Skin of body (tissue), 2 donors: Measurements from ENCODE around the gene MAMDC4. TPM values are rescaled to one million over a fixed set of nuclear protein-coding genes. Genes with fewer than 3 reads are reported as not detected.
"Not testable (repeated sequence)": the region's sequence is repeated elsewhere in the genome, so short reads cannot be mapped to it uniquely, and the experiment has no call there.

Experiments
- DNase-seq: peaks from one replicate; lab custom pipeline; 2025; lab: John Stamatoyannopoulos, UW
- total RNA-seq: library from RNA; depleted of rRNA; stranded (reverse); fragments of >200 nt; gene quantifications from one replicate; pipeline ENCODE4 v1.2.3, GENCODE V29; 2014

Gene MAMDC4
- total RNA-seq, 1 donor from 2014 or later = 2.5 TPM

DNA sequence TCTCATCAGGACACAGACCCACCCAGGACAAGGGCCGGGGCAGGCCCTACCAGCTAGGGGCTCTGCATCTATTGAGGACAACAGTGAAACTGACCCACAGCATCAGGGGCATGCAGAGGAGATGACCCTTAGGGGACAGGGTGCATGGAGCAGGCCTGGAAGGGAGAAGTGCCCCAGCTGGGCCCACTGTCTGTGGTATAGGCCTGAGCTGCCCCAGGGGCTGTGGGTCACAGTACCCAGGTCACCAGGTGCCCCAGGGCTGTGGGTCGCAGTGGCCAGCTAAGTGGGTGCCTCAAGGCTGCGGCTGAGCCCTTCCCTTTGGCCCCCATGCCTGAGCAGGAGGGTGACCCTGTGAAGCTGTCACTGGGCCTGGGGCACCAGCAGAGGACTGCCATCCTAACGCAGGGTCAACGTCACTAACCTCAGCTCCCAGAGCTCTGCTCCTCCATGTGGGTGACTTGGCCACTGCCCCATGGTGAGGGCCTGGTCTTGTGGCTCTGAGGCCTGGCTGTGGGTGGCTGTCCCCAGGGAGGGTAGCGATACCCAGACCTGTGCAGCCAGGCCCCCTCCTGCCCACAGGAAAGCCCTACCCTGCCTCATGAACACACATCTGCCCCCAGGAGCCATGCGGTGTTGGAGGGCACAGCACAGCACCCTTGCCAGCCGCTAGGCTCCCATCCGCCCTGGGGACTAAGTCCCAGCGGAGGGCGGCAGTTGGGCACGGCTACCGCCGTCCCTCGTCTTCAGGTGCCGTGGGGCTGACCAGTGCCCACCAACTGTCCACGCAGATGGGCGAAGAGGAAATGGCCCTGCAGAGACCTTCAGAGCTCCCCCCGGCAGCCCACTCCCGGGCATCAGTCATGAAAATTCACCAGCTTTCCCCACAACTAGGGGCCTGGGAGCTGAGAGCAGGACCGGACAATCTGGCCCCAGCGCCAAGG lies 9.1 kb downstream of the MAMDC4 start:
- no peak for DNase-seq

DNA sequence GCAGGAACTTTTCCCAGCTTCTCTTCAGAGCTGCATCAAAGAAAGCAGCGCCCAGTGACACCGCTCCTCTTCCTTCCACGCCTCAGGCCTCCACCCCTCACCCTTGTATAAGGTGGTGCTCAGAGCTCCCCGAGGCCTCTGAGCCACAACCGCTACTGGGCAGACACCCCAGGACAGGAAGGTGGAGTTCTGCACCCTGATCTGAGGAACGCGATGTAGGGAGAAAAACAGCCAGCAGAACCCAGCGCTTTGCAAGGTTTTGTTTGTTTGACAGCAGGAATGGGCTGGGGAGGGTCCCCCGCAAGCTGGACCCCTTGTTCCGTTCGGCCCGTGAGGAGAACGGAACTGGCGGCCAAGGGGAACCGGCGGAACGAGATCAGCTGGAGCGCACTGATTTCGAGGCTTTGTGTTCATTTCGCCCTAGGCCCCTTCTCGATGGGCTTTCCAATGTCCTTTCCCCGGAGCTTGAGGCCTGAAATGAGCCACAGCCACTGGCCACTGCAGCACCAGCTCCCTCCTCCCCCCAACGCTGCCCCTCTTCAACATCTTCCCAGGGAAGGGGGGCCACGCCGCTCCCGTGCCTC lies 9.8 kb downstream of the MAMDC4 start:
- no peak for DNase-seq

- DNase-seq = no peak
These were observed 10.9 kb downstream of the MAMDC4 start for GRCh38 chr9:136862849-136863622.

GRCh38 chr9:136863623-136864273 lies 11.6 kb downstream of the MAMDC4 start:
- no peak for DNase-seq

DNA sequence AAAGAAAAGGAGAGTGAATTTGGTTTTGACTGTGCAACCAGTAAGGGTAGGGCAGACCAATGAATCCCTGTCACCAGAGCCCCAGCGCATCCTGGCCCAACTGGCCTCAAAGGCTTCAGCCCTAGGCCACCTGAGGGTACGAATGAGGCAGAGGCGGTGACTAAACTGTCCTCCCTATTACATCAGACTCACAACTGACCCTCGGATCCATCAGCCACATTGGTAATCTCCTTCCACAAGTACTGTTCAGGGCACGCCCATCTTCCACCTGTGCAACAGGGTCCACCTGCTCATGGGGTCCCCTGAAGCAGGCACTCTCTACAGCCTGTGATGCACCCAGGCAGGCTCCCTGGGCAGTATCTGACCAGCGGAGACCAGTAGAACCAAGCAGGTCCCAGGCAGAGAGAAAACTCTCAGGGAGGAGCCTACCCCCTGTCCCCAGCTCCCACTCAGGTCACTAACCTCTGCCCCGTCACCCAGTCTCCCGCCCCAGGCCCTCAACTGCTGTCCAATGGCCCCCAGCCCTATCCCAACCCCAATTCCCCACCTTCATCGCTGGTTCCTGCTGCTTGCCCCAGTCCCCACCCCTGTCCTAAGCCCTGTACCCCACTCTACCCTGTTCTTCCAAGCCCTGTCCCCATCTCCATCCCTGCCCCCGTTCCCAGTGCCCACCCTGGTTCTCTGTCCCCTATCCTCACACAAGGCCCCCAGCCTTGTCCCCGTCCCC lies 13.1 kb downstream of the MAMDC4 start:
- no peak for DNase-seq

GRCh38 chr9:136865768-136866103 lies 13.6 kb downstream of the MAMDC4 start:
- no peak for DNase-seq

DNA sequence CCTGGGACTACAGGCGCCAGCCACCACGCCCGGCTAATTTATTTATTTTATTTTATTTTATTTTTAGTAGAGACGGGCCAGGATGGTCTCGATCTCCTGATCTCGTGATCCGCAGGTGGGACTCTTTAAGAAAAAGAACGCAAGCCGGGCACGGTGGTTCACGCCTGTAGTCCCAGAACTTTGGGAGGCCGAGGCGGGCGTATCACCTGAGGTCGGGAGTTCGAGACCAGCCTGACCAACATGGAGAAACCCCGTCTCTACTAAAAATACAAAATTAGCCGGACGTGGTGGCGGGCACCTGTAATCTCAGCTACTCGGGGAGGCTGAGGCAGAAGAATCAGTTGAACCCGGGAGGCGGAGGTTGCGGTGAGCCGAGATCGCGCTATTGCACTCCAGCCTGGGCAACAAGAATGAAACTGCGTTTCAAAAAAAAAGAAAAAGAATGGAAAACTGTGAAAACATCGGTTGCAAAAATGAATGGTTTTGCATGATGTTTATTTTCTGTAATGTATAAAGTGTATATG lies 14.8 kb downstream of the MAMDC4 start:
- not testable (repeated sequence) for DNase-seq

DNA sequence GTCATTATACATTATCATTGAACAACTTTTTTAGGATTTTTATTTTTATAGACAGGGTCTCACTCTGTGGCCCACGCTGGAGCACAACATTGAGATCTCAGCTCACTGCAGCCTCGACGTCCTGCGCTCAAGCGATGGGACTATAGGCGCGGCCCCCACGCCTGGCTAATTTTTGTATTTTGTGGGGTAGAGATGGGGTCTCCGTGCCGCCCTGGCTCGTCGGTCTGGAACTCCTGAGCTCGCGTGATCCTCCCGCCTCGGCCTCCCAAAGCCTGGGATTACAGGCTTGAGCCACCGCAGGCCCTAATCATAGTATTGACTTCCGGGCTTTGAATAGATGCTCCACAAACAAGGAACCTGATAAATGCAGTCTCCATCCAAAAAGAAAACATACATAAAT lies 15.3 kb downstream of the MAMDC4 start:
- DNase-seq = no peak

DNA sequence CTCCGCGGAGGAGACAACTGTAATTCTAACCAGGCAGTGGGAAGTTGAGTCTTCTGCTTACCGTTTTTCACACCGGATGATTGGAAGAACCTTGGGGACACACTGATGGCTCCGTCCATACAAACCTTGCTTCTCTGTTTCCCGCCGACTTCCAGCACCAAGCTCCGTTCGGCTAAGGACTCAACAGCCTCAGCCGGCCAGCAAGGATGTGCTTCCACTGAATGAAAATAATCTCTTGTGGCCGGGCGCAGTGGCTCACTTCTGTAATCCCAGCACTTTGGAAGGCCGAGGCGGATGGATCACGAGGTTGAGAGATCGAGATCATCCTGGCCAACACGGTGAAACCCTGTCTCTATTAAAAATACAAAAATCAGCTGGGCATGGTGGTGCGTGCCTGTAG lies 15.8 kb downstream of the MAMDC4 start:
- no peak for DNase-seq

- DNase-seq = no peak
These were observed 16.5 kb downstream of the MAMDC4 start for GRCh38 chr9:136868644-136869043.

- DNase-seq = not testable (repeated sequence)
These were observed 17.5 kb downstream of the MAMDC4 start for GRCh38 chr9:136869611-136870010.

DNA sequence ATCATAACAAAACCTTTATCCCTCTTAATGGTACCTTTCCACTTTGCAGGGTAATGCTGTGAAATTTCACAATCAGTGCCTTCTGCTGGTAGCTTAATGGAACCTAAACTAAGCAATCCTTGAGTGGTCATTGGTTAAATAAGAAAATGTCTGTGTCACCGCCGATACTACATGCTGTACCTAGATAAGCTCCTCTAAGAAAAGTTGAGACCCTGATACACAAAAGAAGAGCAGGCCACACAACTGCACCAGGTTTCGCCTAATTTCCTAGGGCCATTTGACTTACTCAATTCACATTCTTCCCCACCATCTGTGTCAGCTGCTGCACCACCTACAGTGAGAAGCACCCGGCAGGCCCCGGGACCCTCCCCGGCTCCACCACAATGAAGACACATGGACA lies 23.0 kb downstream of the MAMDC4 start:
- no peak for DNase-seq

GRCh38 chr9:136876476-136876875 lies 24.3 kb downstream of the MAMDC4 start:
- no peak for DNase-seq

- DNase-seq = no peak
These were observed 28.5 kb downstream of the MAMDC4 start for GRCh38 chr9:136880651-136881050.

- no peak for DNase-seq
These were observed 29.6 kb downstream of the MAMDC4 start for GRCh38 chr9:136881691-136882108.

GRCh38 chr9:136882109-136882946 lies 30.2 kb downstream of the MAMDC4 start:
- no peak for DNase-seq

DNA sequence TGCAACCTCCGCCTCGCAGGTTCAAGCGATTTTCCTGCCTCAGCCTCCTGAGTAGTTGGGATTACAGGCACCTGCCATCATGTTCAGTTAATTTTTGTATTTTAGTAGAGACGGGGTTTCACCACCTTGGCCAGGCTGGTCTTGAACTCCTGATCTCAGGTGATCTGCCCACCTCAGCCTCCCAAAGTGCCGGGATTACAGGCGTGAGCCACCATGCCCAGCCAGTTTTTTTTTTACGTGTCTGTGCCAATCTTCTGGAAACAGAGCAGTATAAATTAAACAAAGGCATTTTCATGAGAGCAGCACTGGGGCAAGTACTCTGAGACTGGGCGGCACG lies 30.8 kb downstream of the MAMDC4 start:
- DNase-seq = not testable (repeated sequence)

DNA sequence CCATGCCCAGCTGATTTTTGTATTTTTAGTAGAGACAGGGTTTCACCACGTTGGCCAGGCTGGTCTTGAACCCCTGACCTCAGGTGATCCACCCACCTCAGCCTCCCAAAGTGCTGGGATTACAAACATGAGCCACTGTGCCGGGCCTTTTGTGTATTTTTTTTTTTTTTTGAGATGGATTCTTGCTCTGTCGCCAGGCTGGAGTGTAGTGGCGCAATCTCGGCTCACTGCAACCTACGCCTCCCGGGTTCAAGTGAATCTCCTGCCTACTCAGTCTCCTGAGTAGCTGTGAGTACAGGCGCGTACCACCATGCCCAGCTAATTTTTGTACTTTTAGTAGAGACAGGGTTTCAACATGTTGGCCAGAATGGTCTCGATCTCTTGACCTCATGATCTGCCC lies 31.5 kb downstream of the MAMDC4 start:
- DNase-seq = not testable (repeated sequence)

- DNase-seq = peak; percentile 96
These were observed 33.9 kb downstream of the MAMDC4 start, which contains the start of gene TRAF2 for GRCh38 chr9:136885950-136886578. Gene TRAF2, plus strand, starts transcription at chr9:136886516. Its CDS starts 12,225 bp downstream, at chr9:136898741.
